Tibial artery (tissue), 4 donors: ENCODE measurements around the gene MRC2.

Experiments
- DNase-seq, 2 donors: peaks; one replicate each; pipeline ENCODE4 v3.0.0-alpha.2; 2019
- H3K27ac ChIP-seq, 2 donors: fragments of 200-600 bp; sonication (generic) in 1 of 2; 1 replicate in 1 of 2; 2 replicates in 1 of 2; pipeline ENCODE4 v1.5.1; 2018 to 2019; ENCODE audit warnings: mild to moderate bottlenecking in 1 of 2
- H3K27me3 ChIP-seq, 2 donors: fragments of 200-600 bp; sonication (generic) in 1 of 2; one replicate each; pipeline versions ENCODE4 v1.5.1 to v1.6.0; 2016 to 2019
- H3K36me3 ChIP-seq, 3 donors: fragments of 200-600 bp; sonication (generic) in 2 of 3; one replicate each; pipeline ENCODE4 v1.5.1; 2016 to 2019; ENCODE audit warnings: mild to moderate bottlenecking in 2 of 3
- H3K4me1 ChIP-seq, 4 donors: fragments of 200-600 bp; sonication (generic) in 2 of 4; 1 replicate in 3 of 4; 2 replicates in 1 of 4; pipeline ENCODE4 v1.5.1; 2016 to 2019
- H3K4me3 ChIP-seq, 2 donors: fragments of 200-600 bp; sonication (generic) in 1 of 2; 1 replicate in 1 of 2; 2 replicates in 1 of 2; pipeline ENCODE4 v1.5.1; 2018 to 2019; ENCODE audit warnings: mild to moderate bottlenecking in 2 of 2
- H3K9me3 ChIP-seq, 3 donors: fragments of 200-600 bp; sonication (generic) in 1 of 3; one replicate each; pipeline ENCODE4 v1.5.1; 2016 to 2019
- CTCF ChIP-seq, 2 experiments: fragments of 200-600 bp in 1 of 2; fragments of 450-650 bp in 1 of 2; IDR thresholded peaks; one replicate each; pipeline ENCODE4 v1.5.1; 2017 to 2019; ENCODE audit warnings: antibody characterized with exemption in 2 of 2, mild to moderate bottlenecking in 1 of 2, moderate library complexity in 1 of 2
- intact Hi-C: fragments of 100-400 bp; cut with DNase I; formaldehyde crosslinking; loops from one replicate; pipeline ENCODE4 v1.15.0; 2023; ENCODE audit warnings: low total_unique reads

The MRC2 gene

GRCh38 chr17:62672957-62673356, 45.5 kb downstream of the MRC2 start:
- Histone ChIP-seq H3K36me3 (peaks cover 0 to 30% (median 12%) of the 10 kb centered on the region in 3 donors), H3K4me1 (peaks cover 0 to 15% (median 0%) of the 10 kb centered on the region in 4 donors), H3K4me3 (no peak overlapping the region), H3K27ac (no peak overlapping the region), H3K27me3 (no peaks in the 10 kb centered on the region), H3K9me3 (no peaks in the 10 kb centered on the region)
- intact Hi-C loops: no loop called here
- no peak for DNase-seq
- no peak for TF ChIP-seq CTCF (IDR thresholded peaks at IDR 0.05)

GRCh38 chr17:62673614-62674362, 46.3 kb downstream of the MRC2 start:
- no peak for DNase-seq
- Histone ChIP-seq H3K27ac (no peak overlapping the region), H3K9me3 (no peaks in the 10 kb centered on the region), H3K4me1 (peaks cover 0 to 15% (median 0%) of the 10 kb centered on the region in 4 donors), H3K4me3 (no peak overlapping the region), H3K27me3 (no peaks in the 10 kb centered on the region), H3K36me3 (peaks cover 0 to 38% (median 12%) of the 10 kb centered on the region in 3 donors)
- no peak for TF ChIP-seq CTCF (IDR thresholded peaks at IDR 0.05)
- intact Hi-C loops: no loop called here

GRCh38 chr17:62674363-62674739, 46.9 kb downstream of the MRC2 start:
- H3K36me3 ChIP-seq: peaks cover 0 to 38% (median 12%) of the 10 kb centered on the region in 3 donors
- H3K27me3 ChIP-seq: no peaks in the 10 kb centered on the region
- intact Hi-C loops: no loop called here
- no peak for TF ChIP-seq CTCF (IDR thresholded peaks at IDR 0.05)
- no peaks in the 10 kb centered on the region for H3K9me3 ChIP-seq
- H3K27ac ChIP-seq: no peak overlapping the region
- no peak overlapping the region for H3K4me3 ChIP-seq
- DNase-seq: no peak
- H3K4me1 ChIP-seq: peaks cover 0 to 15% (median 0%) of the 10 kb centered on the region in 4 donors

DNA sequence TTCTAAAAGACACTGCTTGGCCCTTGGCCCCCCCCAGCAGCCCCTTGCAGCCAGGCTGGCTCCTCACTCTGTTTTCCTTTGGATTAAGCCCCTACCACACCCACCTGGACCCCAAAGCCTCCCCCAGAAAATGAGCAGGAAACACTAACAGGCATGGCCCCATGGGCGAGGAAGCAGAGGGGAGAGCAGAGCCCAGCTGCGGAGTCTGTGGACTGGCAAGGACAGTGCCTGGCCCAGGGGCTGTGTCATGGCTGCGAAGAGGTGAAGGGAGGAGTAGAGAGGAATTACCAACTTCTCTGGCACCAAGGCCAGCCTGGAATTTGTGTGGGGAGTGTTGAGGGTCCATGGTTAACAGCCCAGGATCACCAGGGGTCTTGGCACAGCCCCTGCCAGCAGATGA, 47.4 kb downstream of the MRC2 start:
- no peak overlapping the region for H3K4me3 ChIP-seq
- H3K4me1 ChIP-seq: peaks cover 0 to 15% (median 0%) of the 10 kb centered on the region in 4 donors
- no peak for DNase-seq
- intact Hi-C loops: no loop called here
- peaks cover 0 to 38% (median 12%) of the 10 kb centered on the region in 3 donors for H3K36me3 ChIP-seq
- H3K27me3 ChIP-seq: no peaks in the 10 kb centered on the region
- no peak overlapping the region for H3K27ac ChIP-seq
- no peak for TF ChIP-seq CTCF (IDR thresholded peaks at IDR 0.05)
- H3K9me3 ChIP-seq: no peaks in the 10 kb centered on the region

GRCh38 chr17:62675260-62675659, 47.8 kb downstream of the MRC2 start:
- intact Hi-C loops: no loop called here
- Histone ChIP-seq H3K9me3 (no peaks in the 10 kb centered on the region), H3K27ac (no peak overlapping the region), H3K4me1 (peaks cover 0 to 15% (median 0%) of the 10 kb centered on the region in 4 donors), H3K27me3 (no peaks in the 10 kb centered on the region), H3K4me3 (no peak overlapping the region), H3K36me3 (peaks cover 0 to 40% (median 15%) of the 10 kb centered on the region in 3 donors)
- DNase-seq: no peak
- TF ChIP-seq CTCF (IDR thresholded peaks at IDR 0.05): no peak
